Osteoblast (primary cell): ENCODE data around the gene RASA3. TPM values are rescaled to one million over a fixed set of nuclear protein-coding genes. Genes with fewer than 3 reads are reported as not detected.
A peak's percentile ranks its signal among the peaks of the same experiment; 100 is the strongest.

Experiments used
- DNase-seq: peaks from one replicate; pipeline ENCODE4 v3.0.0; 2011; ENCODE audit warnings: low spot score, mixed read lengths; ENCODE audit not compliant: insufficient read length; ENCODE audit errors: missing footprints
- H2AFZ ChIP-seq: 2 replicates; pipeline ENCODE4 v1.6.0; 2011; ENCODE audit warnings: mild to moderate bottlenecking, low read length
- H3K27ac ChIP-seq: 2 replicates; pipeline ENCODE4 v1.5.1; 2011; ENCODE audit warnings: mild to moderate bottlenecking, low read depth, low read length, moderate library complexity
- H3K27me3 ChIP-seq: 2 replicates; pipeline ENCODE4 v1.6.0; 2012; ENCODE audit warnings: mild to moderate bottlenecking, control low read depth, inconsistent platforms, low read length, moderate library complexity; ENCODE audit not compliant: insufficient read depth
- H3K36me3 ChIP-seq: 2 replicates; pipeline ENCODE4 v1.5.1; 2011; ENCODE audit warnings: mild to moderate bottlenecking, low read length, control low read depth, moderate library complexity; ENCODE audit not compliant: insufficient read depth
- H3K4me1 ChIP-seq: 2 replicates; pipeline ENCODE4 v1.5.1; 2011; ENCODE audit warnings: mild to moderate bottlenecking, low read length, control low read depth, moderate library complexity; ENCODE audit not compliant: insufficient read depth
- H3K4me2 ChIP-seq: 2 replicates; pipeline ENCODE4 v1.6.0; 2011; ENCODE audit warnings: mild to moderate bottlenecking, low read length; ENCODE audit not compliant: insufficient read depth
- H3K4me3 ChIP-seq: fragments of 200-600 bp; sonication (generic); 3 replicates; pipeline ENCODE4 v1.5.1; 2012; ENCODE audit warnings: mild to moderate bottlenecking, low read length, inconsistent platforms; ENCODE audit not compliant: insufficient read depth
- H3K79me2 ChIP-seq: 2 replicates; pipeline ENCODE4 v1.6.0; 2012; ENCODE audit warnings: mild to moderate bottlenecking, low read length, control low read depth, inconsistent platforms; ENCODE audit not compliant: insufficient read depth
- H3K9me3 ChIP-seq: 2 replicates; pipeline ENCODE4 v1.5.1; 2011; ENCODE audit warnings: low read depth, low read length, control low read depth
- H4K20me1 ChIP-seq: 2 replicates; pipeline ENCODE4 v1.6.0; 2012; ENCODE audit warnings: mild to moderate bottlenecking, low read length, control low read depth; ENCODE audit not compliant: insufficient read depth
- total RNA-seq: library from RNA; depleted of rRNA; stranded (reverse); fragments of >200 nt; gene quantifications from 2 replicates; pipeline ENCODE4 v1.2.3, GENCODE V29; 2012
- TF ChIP-seq, protein P1 (sequence below): IDR thresholded peaks from 2 replicates; pipeline ENCODE4 v1.5.1; 2011; ENCODE audit warnings: mild to moderate bottlenecking, low read depth, low read length, moderate library complexity; ENCODE audit errors: extremely low read depth

RASA3 gene
- total RNA-seq, 1 donor, result 41.3 TPM

DNA sequence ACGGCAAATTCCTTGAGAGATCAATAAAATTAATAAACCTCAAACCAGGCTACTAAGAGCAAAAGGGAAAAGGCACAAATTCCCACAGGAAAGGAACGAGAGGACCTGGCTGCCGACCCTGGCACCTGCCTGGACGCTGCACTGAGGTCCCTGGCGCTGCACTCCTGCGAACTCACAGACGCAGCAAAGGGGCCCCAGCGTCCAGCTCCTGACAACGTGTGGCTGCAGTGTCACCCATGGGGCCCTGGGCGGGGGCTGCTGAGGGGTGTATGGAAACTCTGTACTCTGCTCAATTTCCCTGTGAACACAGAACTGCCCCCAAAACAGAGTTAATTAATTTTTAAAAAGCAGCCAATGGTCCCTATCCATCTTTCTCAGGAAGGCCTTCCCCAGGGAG, 97.2 kb downstream of the RASA3 start:
- Histone ChIP-seq H3K4me3 (no peak overlapping the region), H2AFZ (no peak overlapping the region), H4K20me1 (peaks cover 55% of the 10 kb centered on the region)

DNA sequence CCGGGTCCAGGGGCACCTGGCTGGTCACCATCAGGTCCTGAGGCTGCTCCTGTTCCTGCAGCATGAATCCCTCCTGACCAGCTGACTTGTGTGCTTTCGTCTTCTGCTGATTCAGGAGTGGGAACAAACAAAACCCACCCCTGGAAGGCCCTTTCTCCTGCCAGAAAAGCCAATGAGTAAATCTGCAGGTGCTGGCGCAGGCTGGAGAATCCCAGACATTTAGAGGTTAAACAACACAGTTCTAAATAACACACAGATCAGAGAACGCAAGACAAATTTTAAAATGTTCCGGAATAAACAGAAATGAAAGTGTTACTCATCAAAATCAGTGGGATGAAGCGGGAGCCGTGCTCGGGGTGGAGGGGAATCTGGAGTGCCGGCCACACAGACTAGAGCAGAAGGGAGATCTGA, 97.9 kb downstream of the RASA3 start:
- no peak overlapping the region for H3K4me3 ChIP-seq
- H4K20me1 ChIP-seq, result peaks cover 48% of the 10 kb centered on the region
- H3K27ac ChIP-seq, result peak overlapping the region; percentile 32
- peaks cover 98% of the 10 kb centered on the region for H3K79me2 ChIP-seq
- H3K4me1 ChIP-seq, result peaks cover 18% of the 10 kb centered on the region
- TF ChIP-seq, protein P1, sequence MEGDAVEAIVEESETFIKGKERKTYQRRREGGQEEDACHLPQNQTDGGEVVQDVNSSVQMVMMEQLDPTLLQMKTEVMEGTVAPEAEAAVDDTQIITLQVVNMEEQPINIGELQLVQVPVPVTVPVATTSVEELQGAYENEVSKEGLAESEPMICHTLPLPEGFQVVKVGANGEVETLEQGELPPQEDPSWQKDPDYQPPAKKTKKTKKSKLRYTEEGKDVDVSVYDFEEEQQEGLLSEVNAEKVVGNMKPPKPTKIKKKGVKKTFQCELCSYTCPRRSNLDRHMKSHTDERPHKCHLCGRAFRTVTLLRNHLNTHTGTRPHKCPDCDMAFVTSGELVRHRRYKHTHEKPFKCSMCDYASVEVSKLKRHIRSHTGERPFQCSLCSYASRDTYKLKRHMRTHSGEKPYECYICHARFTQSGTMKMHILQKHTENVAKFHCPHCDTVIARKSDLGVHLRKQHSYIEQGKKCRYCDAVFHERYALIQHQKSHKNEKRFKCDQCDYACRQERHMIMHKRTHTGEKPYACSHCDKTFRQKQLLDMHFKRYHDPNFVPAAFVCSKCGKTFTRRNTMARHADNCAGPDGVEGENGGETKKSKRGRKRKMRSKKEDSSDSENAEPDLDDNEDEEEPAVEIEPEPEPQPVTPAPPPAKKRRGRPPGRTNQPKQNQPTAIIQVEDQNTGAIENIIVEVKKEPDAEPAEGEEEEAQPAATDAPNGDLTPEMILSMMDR, result no peak
- no peaks in the 10 kb centered on the region for H3K9me3 ChIP-seq
- peaks cover 27% of the 10 kb centered on the region for H3K36me3 ChIP-seq
- no peak overlapping the region for H2AFZ ChIP-seq
- H3K4me2 ChIP-seq, result peak overlapping the region; percentile 58
- H3K27me3 ChIP-seq, result no peaks in the 10 kb centered on the region
- DNase-seq, result no peak

More for the DNA sequence above, 97.2 kb downstream of the RASA3 start:
- Histone ChIP-seq H3K27me3 (no peaks in the 10 kb centered on the region), H3K79me2 (peaks cover 98% of the 10 kb centered on the region), H3K4me1 (peaks cover 18% of the 10 kb centered on the region), H3K9me3 (no peaks in the 10 kb centered on the region), H3K27ac (peak overlapping the region; percentile 32), H3K36me3 (peaks cover 27% of the 10 kb centered on the region), H3K4me2 (peak overlapping the region; percentile 58)
- TF ChIP-seq, protein P1, result no peak
- no peak for DNase-seq

DNA sequence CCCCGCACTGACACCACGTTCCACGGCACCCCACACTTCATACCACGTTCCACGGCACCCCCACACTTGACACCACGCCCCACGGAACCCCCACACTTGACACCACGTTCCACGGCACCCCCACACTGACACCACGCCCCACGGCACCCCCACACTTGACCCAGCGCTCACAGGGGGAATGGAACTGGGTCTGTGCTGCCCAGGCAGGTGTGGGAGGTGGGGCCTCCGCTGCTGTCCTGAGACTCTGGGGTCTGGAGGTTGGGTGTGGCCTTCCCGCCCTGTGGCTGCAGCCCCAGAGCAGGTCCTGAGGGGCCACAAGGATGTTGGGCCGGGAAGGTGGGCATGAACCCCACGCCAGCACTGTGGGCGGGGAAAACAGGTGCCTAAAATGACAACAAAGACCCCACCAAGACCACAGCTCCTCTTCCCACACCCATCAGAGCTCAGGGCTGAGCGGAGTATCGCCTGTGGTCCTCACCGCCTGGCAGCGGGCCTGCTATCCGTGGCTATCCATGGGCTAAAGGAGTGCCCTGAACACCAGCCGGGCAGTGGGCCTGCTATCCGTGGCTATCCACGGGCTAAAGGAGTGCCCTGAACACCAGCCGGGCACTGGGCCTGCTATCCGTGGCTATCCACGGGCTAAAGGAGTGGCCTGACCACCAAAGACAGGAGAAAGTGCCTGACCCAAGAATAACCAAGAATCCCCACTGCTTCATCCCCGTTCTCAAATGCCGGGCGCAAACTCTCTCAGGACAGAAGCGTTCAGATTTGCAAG, 98.7 kb downstream of the RASA3 start:
- Histone ChIP-seq H3K27me3 (no peaks in the 10 kb centered on the region), H4K20me1 (peaks cover 41% of the 10 kb centered on the region), H2AFZ (no peak overlapping the region), H3K4me2 (no peak overlapping the region), H3K79me2 (peaks cover 92% of the 10 kb centered on the region), H3K36me3 (peaks cover 27% of the 10 kb centered on the region), H3K27ac (no peak overlapping the region), H3K4me1 (peaks cover 18% of the 10 kb centered on the region), H3K9me3 (no peaks in the 10 kb centered on the region), H3K4me3 (no peak overlapping the region)
- TF ChIP-seq, protein P1, result no peak
- DNase-seq, result no peak

DNA sequence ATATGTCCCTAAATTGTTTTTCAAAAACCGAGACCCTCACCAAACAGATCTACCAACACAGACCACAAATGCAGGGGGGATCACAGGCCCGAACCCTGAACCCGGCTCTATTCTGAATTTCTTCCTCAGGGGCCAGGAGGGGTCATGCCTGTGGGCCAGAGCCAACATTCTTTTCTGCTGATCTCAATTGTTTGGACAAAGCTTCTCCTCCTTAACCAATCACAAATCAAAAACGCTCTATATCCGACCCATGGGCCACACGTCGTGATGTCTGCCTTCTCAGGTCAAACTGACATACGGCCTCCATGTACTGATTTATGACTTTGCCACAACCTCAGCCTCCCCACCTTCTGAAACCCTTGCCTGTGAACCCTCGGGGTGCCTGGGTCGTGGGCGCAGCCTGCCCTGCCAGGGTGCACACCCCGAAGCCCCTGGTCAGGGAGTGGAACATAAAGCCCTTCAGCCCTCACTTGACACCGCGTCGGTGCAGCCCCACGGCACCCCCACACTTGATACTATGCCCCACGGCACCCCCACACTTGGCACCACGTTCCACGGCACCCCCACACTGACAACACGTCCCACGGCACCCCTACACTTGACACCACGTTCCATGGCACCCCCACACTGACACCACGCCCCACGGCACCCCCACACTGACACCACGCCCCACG, 100.2 kb downstream of the RASA3 start:
- peak overlapping the region; percentile 61 for H3K27ac ChIP-seq
- TF ChIP-seq, protein P1, result no peak
- H4K20me1 ChIP-seq, result peaks cover 35% of the 10 kb centered on the region
- no peaks in the 10 kb centered on the region for H3K27me3 ChIP-seq
- H3K9me3 ChIP-seq, result no peaks in the 10 kb centered on the region
- H3K4me1 ChIP-seq, result peaks cover 28% of the 10 kb centered on the region
- H3K4me2 ChIP-seq, result peak overlapping the region; percentile 36
- H3K79me2 ChIP-seq, result peaks cover 89% of the 10 kb centered on the region
- H3K4me3 ChIP-seq, result no peak overlapping the region
- peaks cover 30% of the 10 kb centered on the region for H3K36me3 ChIP-seq
- H2AFZ ChIP-seq, result no peak overlapping the region
- peak; percentile 98 for DNase-seq
